Osteoblast (primary cell): ENCODE results near the gene ANKRD6. TPM values are rescaled to one million over a fixed set of nuclear protein-coding genes. Genes with fewer than 3 reads are reported as not detected.

Experiments
- DNase-seq: peaks from one replicate; pipeline ENCODE4 v3.0.0; 2011; ENCODE audit warnings: low spot score, mixed read lengths; ENCODE audit not compliant: insufficient read length; ENCODE audit errors: missing footprints
- H2AFZ ChIP-seq: 2 replicates; pipeline ENCODE4 v1.6.0; 2011; ENCODE audit warnings: mild to moderate bottlenecking, low read length
- H3K27ac ChIP-seq: 2 replicates; pipeline ENCODE4 v1.5.1; 2011; ENCODE audit warnings: mild to moderate bottlenecking, low read depth, low read length, moderate library complexity
- H3K27me3 ChIP-seq: 2 replicates; pipeline ENCODE4 v1.6.0; 2012; ENCODE audit warnings: mild to moderate bottlenecking, control low read depth, inconsistent platforms, low read length, moderate library complexity; ENCODE audit not compliant: insufficient read depth
- H3K36me3 ChIP-seq: 2 replicates; pipeline ENCODE4 v1.5.1; 2011; ENCODE audit warnings: mild to moderate bottlenecking, low read length, control low read depth, moderate library complexity; ENCODE audit not compliant: insufficient read depth
- H3K4me1 ChIP-seq: 2 replicates; pipeline ENCODE4 v1.5.1; 2011; ENCODE audit warnings: mild to moderate bottlenecking, low read length, control low read depth, moderate library complexity; ENCODE audit not compliant: insufficient read depth
- H3K4me2 ChIP-seq: 2 replicates; pipeline ENCODE4 v1.6.0; 2011; ENCODE audit warnings: mild to moderate bottlenecking, low read length; ENCODE audit not compliant: insufficient read depth
- H3K4me3 ChIP-seq: fragments of 200-600 bp; sonication (generic); 3 replicates; pipeline ENCODE4 v1.5.1; 2012; ENCODE audit warnings: mild to moderate bottlenecking, low read length, inconsistent platforms; ENCODE audit not compliant: insufficient read depth
- H3K79me2 ChIP-seq: 2 replicates; pipeline ENCODE4 v1.6.0; 2012; ENCODE audit warnings: mild to moderate bottlenecking, low read length, control low read depth, inconsistent platforms; ENCODE audit not compliant: insufficient read depth
- H3K9me3 ChIP-seq: 2 replicates; pipeline ENCODE4 v1.5.1; 2011; ENCODE audit warnings: low read depth, low read length, control low read depth
- H4K20me1 ChIP-seq: 2 replicates; pipeline ENCODE4 v1.6.0; 2012; ENCODE audit warnings: mild to moderate bottlenecking, low read length, control low read depth; ENCODE audit not compliant: insufficient read depth
- total RNA-seq: library from RNA; depleted of rRNA; stranded (reverse); fragments of >200 nt; gene quantifications from 2 replicates; pipeline ENCODE4 v1.2.3, GENCODE V29; 2012
- TF ChIP-seq, protein P1 (sequence below): IDR thresholded peaks from 2 replicates; pipeline ENCODE4 v1.5.1; 2011; ENCODE audit warnings: mild to moderate bottlenecking, low read depth, low read length, moderate library complexity; ENCODE audit errors: extremely low read depth

The ANKRD6 gene
- total RNA-seq, 1 donor = 11.2 TPM

DNA sequence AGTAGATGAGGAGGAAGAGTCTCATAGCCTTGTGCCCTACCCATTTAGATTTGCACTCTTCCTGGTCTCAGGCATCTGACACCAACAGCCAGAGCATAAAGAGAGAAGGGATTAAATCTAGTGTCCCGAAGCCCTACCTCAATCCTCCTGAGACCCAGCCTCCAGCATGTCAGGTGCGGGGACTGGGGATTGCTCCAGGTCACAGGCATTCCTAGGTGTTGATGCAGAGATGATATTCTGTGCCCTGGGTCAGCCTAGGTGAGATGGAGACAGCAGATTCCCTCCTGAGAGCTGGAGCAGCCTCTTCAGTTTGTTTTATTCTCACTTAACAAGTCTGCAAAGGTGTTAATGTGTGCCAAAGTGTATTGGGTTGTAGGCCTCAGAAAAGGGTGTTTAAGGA lies 89.8 kb downstream of the ANKRD6 start:
- DNase-seq = no peak
- H3K4me1 ChIP-seq = no peaks in the 10 kb centered on the region

DNA sequence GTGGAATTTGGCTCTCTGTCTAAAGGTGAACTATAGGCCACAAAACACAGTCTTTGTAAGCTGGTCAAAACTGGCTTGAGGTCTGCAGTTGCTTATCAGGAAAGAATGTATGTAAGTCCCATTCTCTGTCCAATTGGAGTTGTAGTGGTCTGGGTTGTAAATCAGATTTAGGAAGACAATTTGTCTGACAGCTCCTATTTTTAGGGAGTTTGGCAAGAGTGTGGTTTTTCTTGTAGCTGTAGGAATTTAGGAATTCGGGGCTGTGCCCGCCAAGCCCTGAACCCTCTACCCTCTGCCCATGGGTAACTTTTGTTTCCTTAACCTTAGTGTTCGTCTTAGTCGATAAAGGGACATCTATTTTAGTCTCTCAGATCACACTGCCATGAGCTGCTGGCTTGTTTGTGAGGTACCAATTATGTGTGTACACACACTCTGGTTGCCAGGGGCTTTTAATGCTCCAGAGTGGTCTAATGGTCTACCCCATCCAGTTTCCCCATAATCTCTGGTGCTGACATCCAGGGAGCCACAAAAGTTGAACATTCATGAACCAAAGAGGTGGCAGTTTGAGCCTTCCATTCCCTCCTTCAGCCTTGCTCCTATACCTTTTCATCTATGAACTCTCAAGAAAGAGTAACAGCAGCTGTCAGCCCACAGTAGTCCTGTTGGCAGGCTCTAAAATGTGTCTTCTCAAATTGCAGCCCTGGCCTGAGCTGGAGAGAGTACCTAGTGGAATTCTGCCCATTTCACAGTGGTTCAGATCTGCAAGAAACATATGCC lies 93.0 kb downstream of the ANKRD6 start:
- H3K4me1 ChIP-seq = no peaks in the 10 kb centered on the region
- no peaks in the 10 kb centered on the region for H3K36me3 ChIP-seq
- H3K4me3 ChIP-seq = no peak overlapping the region
- no peaks in the 10 kb centered on the region for H3K9me3 ChIP-seq
- H2AFZ ChIP-seq = no peak overlapping the region
- DNase-seq = no peak
- no peaks in the 10 kb centered on the region for H3K79me2 ChIP-seq
- H3K4me2 ChIP-seq = no peak overlapping the region
- no peaks in the 10 kb centered on the region for H4K20me1 ChIP-seq
- H3K27ac ChIP-seq = no peak overlapping the region
- no peaks in the 10 kb centered on the region for H3K27me3 ChIP-seq
- TF ChIP-seq, protein P1, sequence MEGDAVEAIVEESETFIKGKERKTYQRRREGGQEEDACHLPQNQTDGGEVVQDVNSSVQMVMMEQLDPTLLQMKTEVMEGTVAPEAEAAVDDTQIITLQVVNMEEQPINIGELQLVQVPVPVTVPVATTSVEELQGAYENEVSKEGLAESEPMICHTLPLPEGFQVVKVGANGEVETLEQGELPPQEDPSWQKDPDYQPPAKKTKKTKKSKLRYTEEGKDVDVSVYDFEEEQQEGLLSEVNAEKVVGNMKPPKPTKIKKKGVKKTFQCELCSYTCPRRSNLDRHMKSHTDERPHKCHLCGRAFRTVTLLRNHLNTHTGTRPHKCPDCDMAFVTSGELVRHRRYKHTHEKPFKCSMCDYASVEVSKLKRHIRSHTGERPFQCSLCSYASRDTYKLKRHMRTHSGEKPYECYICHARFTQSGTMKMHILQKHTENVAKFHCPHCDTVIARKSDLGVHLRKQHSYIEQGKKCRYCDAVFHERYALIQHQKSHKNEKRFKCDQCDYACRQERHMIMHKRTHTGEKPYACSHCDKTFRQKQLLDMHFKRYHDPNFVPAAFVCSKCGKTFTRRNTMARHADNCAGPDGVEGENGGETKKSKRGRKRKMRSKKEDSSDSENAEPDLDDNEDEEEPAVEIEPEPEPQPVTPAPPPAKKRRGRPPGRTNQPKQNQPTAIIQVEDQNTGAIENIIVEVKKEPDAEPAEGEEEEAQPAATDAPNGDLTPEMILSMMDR = no peak

More for the DNA sequence above, 89.8 kb downstream of the ANKRD6 start:
- Histone ChIP-seq H2AFZ (no peak overlapping the region), H3K4me2 (no peak overlapping the region), H3K79me2 (no peaks in the 10 kb centered on the region), H3K27ac (no peak overlapping the region), H3K9me3 (no peaks in the 10 kb centered on the region), H4K20me1 (no peaks in the 10 kb centered on the region), H3K4me3 (no peak overlapping the region), H3K27me3 (no peaks in the 10 kb centered on the region), H3K36me3 (no peaks in the 10 kb centered on the region)
- TF ChIP-seq, protein P1 = no peak

DNA sequence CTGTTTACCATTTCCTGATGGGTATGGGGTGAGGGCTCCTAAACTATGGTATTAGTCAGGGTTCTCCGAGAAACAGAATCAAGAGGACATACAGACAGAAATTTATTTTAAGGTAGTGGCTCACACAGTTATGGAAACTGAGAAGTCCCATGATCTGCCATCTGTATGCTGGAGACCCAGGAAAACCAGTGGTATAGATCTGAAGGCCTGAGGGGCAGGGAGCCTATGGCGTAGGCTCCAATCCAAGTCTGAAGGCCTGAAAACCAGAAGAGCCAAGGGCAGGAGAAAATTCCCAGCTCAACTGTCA lies 93.6 kb downstream of the ANKRD6 start:
- Histone ChIP-seq H2AFZ (no peak overlapping the region), H3K79me2 (no peaks in the 10 kb centered on the region), H3K27ac (no peak overlapping the region), H3K4me1 (no peaks in the 10 kb centered on the region), H3K27me3 (no peaks in the 10 kb centered on the region), H4K20me1 (no peaks in the 10 kb centered on the region), H3K9me3 (no peaks in the 10 kb centered on the region), H3K4me3 (no peak overlapping the region), H3K36me3 (no peaks in the 10 kb centered on the region), H3K4me2 (no peak overlapping the region)
- no peak for DNase-seq
- TF ChIP-seq, protein P1 = no peak

DNA sequence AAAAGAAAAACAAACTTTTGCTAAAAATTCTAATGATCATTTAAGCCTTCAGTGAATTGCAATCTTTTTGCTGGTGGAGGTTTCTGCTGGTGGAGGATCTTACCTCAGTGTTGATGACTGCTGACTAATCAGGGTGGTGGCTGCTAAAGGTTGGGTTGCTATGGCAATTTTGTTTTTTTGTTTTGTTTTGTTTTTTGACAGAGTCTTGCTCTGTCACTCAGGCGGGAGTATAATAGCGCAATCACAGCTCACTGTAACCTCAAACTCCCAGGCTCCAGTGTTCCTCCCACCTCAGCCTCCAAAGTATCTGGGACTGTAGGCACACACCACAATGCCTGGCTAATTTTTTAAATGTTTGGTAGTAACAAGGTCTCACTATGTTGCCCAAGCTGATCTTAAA lies 94.7 kb downstream of the ANKRD6 start:
- TF ChIP-seq, protein P1 = no peak
- Histone ChIP-seq H3K27me3 (no peaks in the 10 kb centered on the region), H2AFZ (no peak overlapping the region), H3K9me3 (no peaks in the 10 kb centered on the region), H3K79me2 (no peaks in the 10 kb centered on the region), H3K4me1 (no peaks in the 10 kb centered on the region), H3K36me3 (no peaks in the 10 kb centered on the region), H4K20me1 (no peaks in the 10 kb centered on the region), H3K4me3 (no peak overlapping the region), H3K4me2 (no peak overlapping the region), H3K27ac (no peak overlapping the region)
- DNase-seq = no peak
